Liver (tissue), 9 donors: ENCODE data around the gene PTGR1. TPM values are rescaled to one million over a fixed set of nuclear protein-coding genes. Genes with fewer than 3 reads are reported as not detected.
A peak's percentile ranks its signal among the peaks of the same experiment; 100 is the strongest.
"Not testable (repeated sequence)": the region's sequence is repeated elsewhere in the genome, so short reads cannot be mapped to it uniquely, and the experiment has no call there.

ENCODE experiments used
- DNase-seq: peaks from one replicate; pipeline ENCODE4 v3.0.0-alpha.2; 2017; ENCODE audit warnings: low spot score
- H3K27ac ChIP-seq, 2 donors: one replicate each; pipeline ENCODE4 v1.7.0; 2013; ENCODE audit warnings: inconsistent platforms in 2 of 2, low read length in 2 of 2, control low read depth in 1 of 2, low read depth in 1 of 2, mild to moderate bottlenecking in 1 of 2
- H3K27me3 ChIP-seq, 4 donors: one replicate each; pipeline versions ENCODE4 v1.6.1 to v1.7.0; 2013; ENCODE audit warnings: low read length in 3 of 4, inconsistent platforms in 1 of 4, mild to moderate bottlenecking in 1 of 4, moderate library complexity in 1 of 4; ENCODE audit not compliant: control insufficient read depth in 4 of 4, insufficient read depth in 4 of 4
- H3K36me3 ChIP-seq, 4 donors: one replicate each; pipeline versions ENCODE4 v1.6.1 to v1.7.0; 2013; ENCODE audit warnings: low read length in 3 of 4, mild to moderate bottlenecking in 3 of 4, low read depth in 1 of 4, moderate library complexity in 1 of 4; ENCODE audit not compliant: control insufficient read depth in 4 of 4, insufficient read depth in 3 of 4
- H3K4me1 ChIP-seq, 4 donors: one replicate each; pipeline versions ENCODE4 v1.6.1 to v1.7.0; 2013; ENCODE audit warnings: low read length in 3 of 4, mild to moderate bottlenecking in 3 of 4, moderate library complexity in 1 of 4; ENCODE audit not compliant: control insufficient read depth in 4 of 4, insufficient read depth in 4 of 4
- H3K4me3 ChIP-seq, 3 donors: one replicate each; pipeline versions ENCODE4 v1.6.1 to v1.7.0; 2013; ENCODE audit warnings: low read length in 3 of 3, control low read depth in 1 of 3, low read depth in 1 of 3, mild to moderate bottlenecking in 1 of 3
- H3K9ac ChIP-seq, 2 donors: one replicate each; pipeline ENCODE4 v1.7.0; 2013; ENCODE audit warnings: low read length in 2 of 2, mild to moderate bottlenecking in 2 of 2, moderate library complexity in 2 of 2, control low read depth in 1 of 2, low read depth in 1 of 2
- H3K9me3 ChIP-seq, 4 donors: one replicate each; pipeline versions ENCODE4 v1.6.1 to v1.7.0; 2013; ENCODE audit warnings: low read length in 3 of 4; ENCODE audit not compliant: control insufficient read depth in 4 of 4
- EGR1 ChIP-seq, 2 donors: IDR thresholded peaks; 2 replicates each; pipeline ENCODE4 v1.6.1; 2016 to 2018; ENCODE audit warnings: antibody characterized with exemption in 2 of 2, low read depth in 2 of 2
- FOXA1 ChIP-seq: IDR thresholded peaks from 2 replicates; pipeline ENCODE4 v1.6.1; 2016; ENCODE audit warnings: antibody characterized with exemption
- FOXA2 ChIP-seq: IDR thresholded peaks from 2 replicates; pipeline ENCODE4 v1.6.1; 2016; ENCODE audit warnings: antibody characterized with exemption
- GABPA ChIP-seq, 2 donors: IDR thresholded peaks in 1 of 2; conservative IDR thresholded peaks in 1 of 2; 2 replicates each; pipeline ENCODE4 v1.6.1; 2016; ENCODE audit warnings: antibody characterized with exemption in 2 of 2, mild to moderate bottlenecking in 1 of 2, moderate library complexity in 1 of 2
- HNF4A ChIP-seq, 2 donors: conservative IDR thresholded peaks; 2 replicates each; pipeline ENCODE4 v1.6.1; 2016; ENCODE audit warnings: antibody characterized with exemption in 2 of 2, mild to moderate bottlenecking in 2 of 2
- JUND ChIP-seq, 2 donors: IDR thresholded peaks; 2 replicates each; pipeline ENCODE4 v1.6.1; 2016; ENCODE audit warnings: antibody characterized with exemption in 2 of 2
- NR2F2 ChIP-seq: IDR thresholded peaks from 2 replicates; pipeline ENCODE4 v1.6.1; 2016; ENCODE audit warnings: antibody characterized with exemption
- RAD21 ChIP-seq, 2 donors: IDR thresholded peaks; 2 replicates each; pipeline ENCODE4 v1.6.1; 2016; ENCODE audit warnings: antibody characterized with exemption in 2 of 2, mild to moderate bottlenecking in 2 of 2
- RXRA ChIP-seq, 2 donors: IDR thresholded peaks; 2 replicates each; pipeline ENCODE4 v1.6.1; 2017 to 2018; ENCODE audit warnings: antibody characterized with exemption in 2 of 2, mild to moderate bottlenecking in 1 of 2
- SP1 ChIP-seq: IDR thresholded peaks from 2 replicates; pipeline ENCODE4 v1.6.1; 2018; ENCODE audit warnings: antibody characterized with exemption, mild to moderate bottlenecking
- YY1 ChIP-seq: IDR thresholded peaks from 2 replicates; pipeline ENCODE4 v1.6.1; 2016; ENCODE audit warnings: antibody characterized with exemption, mild to moderate bottlenecking
- WGBS: extraction: QIAGEN DNeasy Blood & Tissue Kit; methylation state at CpG from one replicate; pipeline ENCODE4 v1.1.7; 2013; 5-methylcytosine and 5-hydroxymethylcytosine counted together
- polyA plus RNA-seq, 2 donors: library from polyadenylated mRNA; stranded (reverse) in 1 of 2; unstranded in 1 of 2; fragments of 200-250 nt in 1 of 2; fragments of >200 nt in 1 of 2; fragmentation: Nextera tagmentation in 1 of 2; extraction: Ambion mirVana in 1 of 2; gene quantifications; one replicate each; pipeline versions ENCODE4 v1.2.1 to v1.2.3, GENCODE V29; 2013 to 2015
- total RNA-seq, 2 donors: library from RNA; depleted of rRNA; stranded (reverse); fragments of >200 nt; gene quantifications; one replicate each; pipeline ENCODE4 v1.2.3, GENCODE V29; 2014
- TF ChIP-seq, protein P1 (sequence below): IDR thresholded peaks from 2 replicates; pipeline ENCODE4 v1.6.1; 2016; ENCODE audit warnings: antibody characterized with exemption
- TF ChIP-seq, protein P2 (sequence below): fragments of 150-350 bp; IDR thresholded peaks from 2 replicates; pipeline ENCODE4 v1.5.1; 2017; ENCODE audit warnings: improper control_type of control experiment, low read depth, low read length; ENCODE audit not compliant: missing input control
- TF ChIP-seq, protein P3 (sequence below): IDR thresholded peaks from 2 replicates; pipeline ENCODE4 v1.6.1; 2016; ENCODE audit warnings: antibody characterized with exemption
- donor health status: healthy.
- donor health status: healthy.
- donor health status: healthy.
- donor health status: healthy.
- donor health status: healthy.

PTGR1 gene
- total and polyA plus RNA-seq, 4 donors = 53.1 to 784 (median 471) TPM

DNA sequence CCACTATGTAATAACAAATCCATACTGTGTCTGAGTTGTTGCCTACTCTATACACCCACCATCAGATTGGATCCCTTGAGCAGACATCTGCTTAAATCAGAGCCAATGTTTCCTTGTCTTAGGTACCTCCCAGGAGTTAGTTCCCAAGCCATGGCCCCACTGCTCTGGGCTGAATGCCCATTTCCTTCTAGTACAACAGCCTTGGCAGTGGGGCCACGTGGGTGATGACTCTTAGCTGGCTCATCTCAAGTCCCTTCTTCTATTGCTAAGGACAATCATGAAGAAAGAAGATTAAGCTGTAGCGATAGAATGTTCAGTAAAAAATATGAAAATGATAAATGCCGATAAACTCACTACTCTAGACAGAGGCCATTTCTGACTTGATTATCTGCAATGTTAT lies 16.6 kb downstream of the PTGR1 start:
- Histone ChIP-seq H3K9me3 (no peaks in the 10 kb centered on the region), H3K27me3 (no peaks in the 10 kb centered on the region), H3K36me3 (peaks cover 3 to 85% (median 75%) of the 10 kb centered on the region in 4 donors), H3K9ac (no peak overlapping the region), H3K27ac (no peak overlapping the region), H3K4me3 (no peak overlapping the region), H3K4me1 (peaks cover 0 to 3% (median under 1%) of the 10 kb centered on the region in 4 donors)
- WGBS = 72% methylated on average over 3 of the region's 3 CpGs
- TF ChIP-seq JUND (IDR thresholded peaks at IDR 0.05) (no peak), RAD21 (IDR thresholded peaks at IDR 0.05) (no peak), HNF4A (conservative IDR thresholded peaks at IDR 0.05) (no peak), FOXA1 (no peak)
- TF ChIP-seq, protein P1, sequence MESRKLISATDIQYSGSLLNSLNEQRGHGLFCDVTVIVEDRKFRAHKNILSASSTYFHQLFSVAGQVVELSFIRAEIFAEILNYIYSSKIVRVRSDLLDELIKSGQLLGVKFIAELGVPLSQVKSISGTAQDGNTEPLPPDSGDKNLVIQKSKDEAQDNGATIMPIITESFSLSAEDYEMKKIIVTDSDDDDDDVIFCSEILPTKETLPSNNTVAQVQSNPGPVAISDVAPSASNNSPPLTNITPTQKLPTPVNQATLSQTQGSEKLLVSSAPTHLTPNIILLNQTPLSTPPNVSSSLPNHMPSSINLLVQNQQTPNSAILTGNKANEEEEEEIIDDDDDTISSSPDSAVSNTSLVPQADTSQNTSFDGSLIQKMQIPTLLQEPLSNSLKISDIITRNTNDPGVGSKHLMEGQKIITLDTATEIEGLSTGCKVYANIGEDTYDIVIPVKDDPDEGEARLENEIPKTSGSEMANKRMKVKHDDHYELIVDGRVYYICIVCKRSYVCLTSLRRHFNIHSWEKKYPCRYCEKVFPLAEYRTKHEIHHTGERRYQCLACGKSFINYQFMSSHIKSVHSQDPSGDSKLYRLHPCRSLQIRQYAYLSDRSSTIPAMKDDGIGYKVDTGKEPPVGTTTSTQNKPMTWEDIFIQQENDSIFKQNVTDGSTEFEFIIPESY = no peak
- no peak for DNase-seq

DNA sequence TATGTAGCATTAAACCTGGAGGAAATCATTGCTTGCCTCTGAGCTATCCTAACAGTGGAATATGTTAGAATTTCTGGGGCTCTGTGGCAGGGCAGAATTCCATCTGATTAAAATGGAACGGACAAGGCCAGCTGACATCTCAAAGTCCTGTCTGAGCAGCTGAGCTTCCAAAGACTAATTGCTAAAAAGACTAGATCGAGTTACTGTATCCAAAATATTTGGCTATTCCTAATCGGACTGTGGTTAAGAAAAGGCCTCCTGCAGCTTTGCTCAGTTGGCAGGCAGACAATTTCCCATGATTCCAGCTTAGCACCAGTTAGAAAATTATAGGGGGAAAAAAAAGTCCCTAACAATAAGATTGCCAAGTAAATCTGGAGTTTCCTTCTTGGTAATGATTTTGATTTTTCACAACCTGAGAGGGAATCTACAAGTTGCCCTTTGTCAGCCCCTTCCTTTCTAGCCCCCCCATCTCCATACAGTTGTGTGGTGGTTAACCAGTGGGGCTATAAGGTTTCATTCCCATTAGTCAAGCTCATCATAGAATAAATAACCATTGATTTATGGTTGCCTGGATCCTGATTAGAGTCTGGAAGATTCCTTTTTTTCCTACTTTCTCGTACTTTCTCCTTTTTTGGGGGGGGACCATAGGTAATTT lies 26.4 kb downstream of the PTGR1 start:
- Histone ChIP-seq H3K4me3 (no peak overlapping the region), H3K27me3 (no peaks in the 10 kb centered on the region), H3K27ac (peak overlapping the region in 1 of 2 donors; percentile 37), H3K4me1 (peaks cover 0 to 17% (median 7%) of the 10 kb centered on the region in 4 donors), H3K36me3 (peaks cover 29 to 84% (median 72%) of the 10 kb centered on the region in 4 donors), H3K9ac (no peak overlapping the region), H3K9me3 (no peaks in the 10 kb centered on the region)
- TF ChIP-seq GABPA (IDR thresholded peaks at IDR 0.05 in 1 of 2, conservative IDR thresholded peaks at IDR 0.05 in 1 of 2) (no peak), YY1 (no peak), HNF4A (conservative IDR thresholded peaks at IDR 0.05) (peak in 1 of 2 donors; percentile 10)
- TF ChIP-seq, protein P2, sequence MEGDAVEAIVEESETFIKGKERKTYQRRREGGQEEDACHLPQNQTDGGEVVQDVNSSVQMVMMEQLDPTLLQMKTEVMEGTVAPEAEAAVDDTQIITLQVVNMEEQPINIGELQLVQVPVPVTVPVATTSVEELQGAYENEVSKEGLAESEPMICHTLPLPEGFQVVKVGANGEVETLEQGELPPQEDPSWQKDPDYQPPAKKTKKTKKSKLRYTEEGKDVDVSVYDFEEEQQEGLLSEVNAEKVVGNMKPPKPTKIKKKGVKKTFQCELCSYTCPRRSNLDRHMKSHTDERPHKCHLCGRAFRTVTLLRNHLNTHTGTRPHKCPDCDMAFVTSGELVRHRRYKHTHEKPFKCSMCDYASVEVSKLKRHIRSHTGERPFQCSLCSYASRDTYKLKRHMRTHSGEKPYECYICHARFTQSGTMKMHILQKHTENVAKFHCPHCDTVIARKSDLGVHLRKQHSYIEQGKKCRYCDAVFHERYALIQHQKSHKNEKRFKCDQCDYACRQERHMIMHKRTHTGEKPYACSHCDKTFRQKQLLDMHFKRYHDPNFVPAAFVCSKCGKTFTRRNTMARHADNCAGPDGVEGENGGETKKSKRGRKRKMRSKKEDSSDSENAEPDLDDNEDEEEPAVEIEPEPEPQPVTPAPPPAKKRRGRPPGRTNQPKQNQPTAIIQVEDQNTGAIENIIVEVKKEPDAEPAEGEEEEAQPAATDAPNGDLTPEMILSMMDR = no peak
- no peak for DNase-seq
- WGBS = 43% methylated on average over 4 of the region's 4 CpGs

DNA sequence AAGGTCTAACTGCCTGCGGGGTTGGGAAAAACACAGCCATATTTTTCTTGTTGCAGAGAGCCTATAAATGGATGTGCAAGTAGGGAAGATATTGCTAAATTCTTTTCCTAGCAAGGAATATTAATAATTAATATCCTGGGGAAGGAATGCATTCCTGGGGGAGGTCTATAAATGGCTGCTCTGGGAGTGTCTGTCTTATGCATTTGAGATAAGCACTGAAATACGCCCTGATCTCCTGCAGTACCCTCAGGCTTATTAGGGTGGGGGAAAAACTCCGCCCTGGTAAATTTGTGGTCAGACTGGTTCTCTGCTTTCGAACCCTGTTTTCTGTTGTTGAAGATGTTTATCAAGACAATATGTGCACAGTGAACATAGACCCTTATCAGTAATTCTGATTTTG lies 31.3 kb downstream of the PTGR1 start:
- not testable (repeated sequence) for DNase-seq, H3K4me3 ChIP-seq, H3K9ac ChIP-seq, H3K27ac ChIP-seq, H3K9me3 ChIP-seq, H3K27me3 ChIP-seq
- 86% methylated on average over 4 of the region's 4 CpGs for WGBS
- Histone ChIP-seq H3K36me3 (peaks cover 21 to 75% (median 63%) of the 10 kb centered on the region in 4 donors), H3K4me1 (peaks cover 0 to 15% (median 3%) of the 10 kb centered on the region in 4 donors)

DNA sequence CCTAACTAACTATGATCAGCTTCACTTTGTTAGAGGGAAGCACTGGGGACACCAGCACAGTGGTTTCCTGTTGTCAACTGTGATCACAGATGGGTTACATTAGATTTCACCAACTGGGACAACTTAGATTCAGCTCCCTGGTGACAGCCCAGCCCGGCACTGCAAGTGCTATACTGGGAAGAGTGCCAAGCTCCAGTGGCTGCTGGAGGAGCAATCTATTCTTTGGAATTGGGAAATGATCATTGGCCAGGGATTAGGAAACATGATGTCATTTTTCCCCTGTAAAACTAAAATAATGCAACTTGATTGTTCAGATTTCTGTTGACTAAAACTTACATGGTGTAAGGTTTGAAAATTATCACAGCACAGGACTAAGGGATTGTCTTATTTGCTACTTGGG lies 33.2 kb downstream of the PTGR1 start:
- no peaks in the 10 kb centered on the region for H3K9me3 ChIP-seq
- no peaks in the 10 kb centered on the region for H3K27me3 ChIP-seq
- H3K4me3 ChIP-seq = no peak overlapping the region
- H3K4me1 ChIP-seq = peaks cover 0 to 6% (median 1%) of the 10 kb centered on the region in 4 donors
- no peak overlapping the region for H3K27ac ChIP-seq
- WGBS = 16% methylated on average over 1 of the region's 1 CpG
- H3K9ac ChIP-seq = no peak overlapping the region
- no peak for DNase-seq
- H3K36me3 ChIP-seq = peaks cover 16 to 65% (median 56%) of the 10 kb centered on the region in 4 donors
- TF ChIP-seq JUND (IDR thresholded peaks at IDR 0.05) (peak; percentile 87 to 90), FOXA1 (no peak), GABPA (IDR thresholded peaks at IDR 0.05 in 1 of 2, conservative IDR thresholded peaks at IDR 0.05 in 1 of 2) (no peak), FOXA2 (peak; percentile 25), HNF4A (conservative IDR thresholded peaks at IDR 0.05) (peak; percentile 31 to 44), RAD21 (IDR thresholded peaks at IDR 0.05) (peak in 1 of 2 donors; percentile 43), NR2F2 (no peak), SP1 (no peak), EGR1 (IDR thresholded peaks at IDR 0.05; ENCODE audit: low read depth in 2 of 2) (no peak), RXRA (IDR thresholded peaks at IDR 0.05) (peak in 1 of 2 donors; percentile 10)
- TF ChIP-seq, protein P1 = no peak
- TF ChIP-seq, protein P3, sequence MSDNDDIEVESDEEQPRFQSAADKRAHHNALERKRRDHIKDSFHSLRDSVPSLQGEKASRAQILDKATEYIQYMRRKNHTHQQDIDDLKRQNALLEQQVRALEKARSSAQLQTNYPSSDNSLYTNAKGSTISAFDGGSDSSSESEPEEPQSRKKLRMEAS = no peak
